ENCODE data around the gene ALPL.

Gene ALPL

GRCh38 chr1:21584096-21584495 lies 74.9 kb downstream of the ALPL start:
- DNase-seq = no peak

GRCh38 chr1:21585037-21585436 lies 75.8 kb downstream of the ALPL start:
- DNase-seq = no peak

DNA sequence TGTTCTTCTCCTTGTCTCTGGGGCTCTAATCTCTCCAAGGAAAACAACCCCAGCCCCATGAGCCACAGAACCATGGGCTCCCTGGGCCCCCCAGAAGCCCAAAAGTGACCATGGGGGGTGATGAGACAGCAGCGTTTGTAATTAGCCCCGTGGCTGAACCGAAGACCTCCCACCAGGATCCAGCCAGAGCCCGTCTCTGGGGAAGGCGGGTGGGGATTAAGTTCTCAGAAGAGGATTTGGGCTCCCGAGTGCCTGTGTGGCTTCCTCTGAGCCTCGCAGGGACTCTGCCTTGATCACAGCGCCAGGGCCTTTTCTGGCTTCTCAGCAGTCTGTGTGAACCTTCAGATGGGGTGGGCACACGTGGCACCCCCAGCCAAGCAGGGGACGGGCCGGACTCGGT lies 77.0 kb downstream of the ALPL start:
- no peak for DNase-seq

GRCh38 chr1:21586846-21587601 lies 77.8 kb downstream of the ALPL start:
- DNase-seq = no peak

DNA sequence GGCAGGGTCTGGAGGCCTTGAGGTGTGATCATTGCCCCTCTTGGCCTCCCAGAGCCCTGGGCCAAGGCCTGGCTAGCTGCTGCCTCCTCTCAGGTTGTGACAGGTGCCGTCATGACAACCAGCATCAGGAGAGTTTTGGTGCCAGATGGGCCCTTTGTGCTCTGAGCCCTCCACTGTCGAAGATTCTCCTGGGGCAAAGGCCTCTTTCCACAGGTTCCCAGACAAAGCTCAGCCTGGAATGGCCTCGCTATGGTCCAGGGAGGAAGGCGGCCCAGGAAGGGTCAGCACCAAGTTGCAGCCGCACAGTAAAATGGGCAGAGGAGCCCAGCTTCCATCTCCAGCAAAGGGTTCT lies 78.4 kb downstream of the ALPL start:
- no peak for DNase-seq

DNA sequence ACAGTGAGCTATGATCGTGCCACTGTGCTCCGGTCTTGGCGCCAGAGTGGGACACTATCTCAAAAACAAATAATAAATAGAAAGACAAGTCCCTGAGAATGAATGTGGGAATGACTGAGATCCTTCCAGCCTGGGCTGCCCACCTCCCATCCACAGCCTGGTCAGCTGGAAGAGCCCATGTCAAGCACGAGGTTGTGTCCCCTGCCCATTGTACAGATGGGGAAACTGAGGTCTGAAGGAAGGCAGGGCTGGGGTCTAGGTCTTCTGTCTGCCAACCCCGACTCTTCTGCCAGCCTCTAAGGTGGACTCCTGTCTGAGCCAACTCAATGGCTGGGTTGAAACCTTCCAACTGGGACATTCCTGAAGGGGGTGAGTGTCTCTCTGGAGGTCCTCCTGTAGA lies 80.4 kb downstream of the ALPL start:
- DNase-seq = no peak

GRCh38 chr1:21590126-21590880 lies 81.1 kb downstream of the ALPL start:
- DNase-seq = no peak

DNA sequence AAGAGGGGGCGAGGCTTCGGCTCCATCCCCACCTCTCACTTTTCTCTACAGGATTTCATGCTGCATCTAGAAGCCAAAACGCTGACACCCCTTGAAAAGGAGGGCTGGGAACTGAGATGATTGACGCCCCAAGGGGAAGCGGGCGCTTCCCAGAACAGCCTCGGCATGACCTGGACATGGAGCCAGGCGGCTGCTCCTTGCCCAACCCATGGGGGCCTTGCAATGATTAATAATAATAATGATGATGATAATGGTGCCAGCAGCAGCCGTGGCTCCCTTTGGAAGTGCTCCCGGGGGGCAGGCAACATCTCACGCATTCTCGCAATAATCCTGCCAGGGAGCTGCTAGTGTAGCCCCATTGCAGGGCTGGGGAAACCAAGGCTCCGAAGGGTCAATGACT lies 81.7 kb downstream of the ALPL start:
- no peak for DNase-seq

DNA sequence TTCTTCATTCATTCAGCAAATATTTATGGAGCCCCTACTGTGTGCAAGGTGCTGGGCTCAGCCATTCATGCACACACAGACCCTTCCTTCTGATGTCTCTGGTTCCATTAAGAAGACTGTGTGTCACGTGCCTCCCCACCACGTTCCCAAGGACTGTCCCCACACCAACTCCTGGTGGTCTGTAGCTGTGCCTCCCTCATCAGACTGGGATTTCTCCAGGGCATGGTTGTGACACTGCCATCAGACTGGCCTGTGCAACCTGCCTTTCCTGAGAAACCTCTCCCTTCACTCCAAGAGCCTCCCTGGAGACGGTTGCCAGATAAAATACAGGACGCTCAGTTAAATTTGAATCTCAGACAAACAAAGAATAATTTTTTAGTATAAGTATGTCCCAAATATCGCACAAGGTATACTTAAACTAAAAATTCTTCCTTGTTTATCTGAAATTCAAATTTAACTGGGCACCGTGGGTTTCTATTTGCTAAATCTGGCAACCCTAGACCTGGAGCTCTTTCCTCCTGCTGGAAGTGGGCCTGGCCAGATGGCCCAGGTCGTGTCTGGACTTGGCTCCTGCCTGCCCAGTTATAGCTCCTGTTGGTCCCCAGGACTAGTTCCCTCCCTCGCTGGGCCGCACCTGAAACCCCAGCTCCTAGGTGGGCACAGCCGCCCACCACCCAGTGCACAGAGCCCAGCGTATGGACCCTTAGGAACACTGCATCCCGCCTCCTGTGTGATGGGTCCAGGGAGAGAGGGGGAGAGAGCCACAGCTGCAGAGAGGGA lies 83.1 kb downstream of the ALPL start:
- DNase-seq = no peak

- DNase-seq = no peak
These were observed 84.0 kb downstream of the ALPL start for GRCh38 chr1:21593231-21593630.

GRCh38 chr1:21594501-21594900 lies 85.3 kb downstream of the ALPL start:
- no peak for DNase-seq

DNA sequence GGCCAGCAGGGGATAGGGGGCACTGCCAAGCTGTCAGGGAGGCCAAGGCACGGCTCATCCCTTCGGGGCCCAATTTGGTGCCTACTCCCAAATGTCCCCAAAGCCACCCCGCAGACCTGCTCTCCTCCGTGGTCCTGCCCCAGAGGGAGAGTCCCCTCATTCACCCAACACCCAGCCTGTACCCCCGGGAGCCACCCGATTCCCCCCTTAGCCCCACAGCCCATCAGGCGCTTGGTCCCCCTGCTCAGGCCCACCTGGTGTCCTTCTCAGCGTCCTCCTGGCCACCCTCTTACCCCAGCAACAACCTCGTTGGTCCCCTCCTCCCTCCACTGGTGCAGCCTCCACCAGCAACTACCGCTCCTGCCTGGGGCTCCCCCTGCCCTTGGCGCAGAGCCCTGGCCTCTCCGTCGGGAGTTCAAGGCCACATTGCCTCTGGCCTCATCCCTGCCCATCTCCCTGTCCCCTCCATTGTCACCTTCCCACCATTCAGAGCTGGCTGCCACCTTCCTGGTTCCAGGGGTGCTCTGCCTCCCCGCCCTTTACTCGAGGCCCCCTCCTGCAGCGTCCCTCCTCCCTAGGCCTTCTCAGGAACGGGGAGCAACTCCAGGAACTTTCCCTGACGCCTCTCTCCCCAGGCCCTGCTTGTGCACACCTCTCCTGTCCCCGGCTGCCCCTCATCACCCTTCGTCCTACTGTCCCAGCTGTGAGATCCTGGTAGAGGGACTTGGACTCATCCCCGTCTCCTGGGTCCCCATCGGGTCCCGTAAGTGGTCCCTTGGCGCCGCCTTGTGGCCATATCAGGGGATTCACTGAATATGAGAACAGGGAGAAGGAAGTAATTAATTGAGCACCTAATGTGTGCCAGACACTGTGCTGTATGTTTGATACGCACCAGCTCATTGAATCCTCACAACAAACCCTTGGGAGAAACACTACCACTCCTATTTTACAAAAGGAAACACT lies 86.0 kb downstream of the ALPL start:
- DNase-seq = peak; percentile 72

- DNase-seq = no peak
These were observed 87.0 kb downstream of the ALPL start for GRCh38 chr1:21596174-21596573.

DNA sequence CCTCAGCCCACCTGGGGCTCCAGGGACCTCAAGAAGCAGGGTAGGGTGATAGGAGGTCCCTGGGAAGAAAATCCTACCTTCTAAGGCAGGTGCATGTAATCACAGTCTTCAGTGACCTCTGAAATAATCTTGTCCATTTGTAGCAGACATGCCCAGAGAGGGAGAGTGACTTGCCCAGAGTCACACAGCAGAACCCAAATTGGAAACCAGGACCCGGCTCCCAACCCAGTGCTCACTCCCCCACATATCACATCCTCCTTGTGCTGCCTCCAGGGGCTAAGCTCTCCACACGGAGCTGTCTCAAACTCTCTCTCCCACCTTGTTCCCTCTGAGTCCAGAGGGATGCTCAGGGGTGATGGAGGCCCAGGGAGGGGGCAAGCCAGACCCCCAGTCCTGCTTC lies 87.4 kb downstream of the ALPL start:
- no peak for DNase-seq

- DNase-seq = no peak
These were observed 88.5 kb downstream of the ALPL start for GRCh38 chr1:21597753-21598152.

- no peak for DNase-seq
These were observed 89.2 kb downstream of the ALPL start for GRCh38 chr1:21598417-21598816.

GRCh38 chr1:21598904-21599303 lies 89.7 kb downstream of the ALPL start:
- no peak for DNase-seq

DNA sequence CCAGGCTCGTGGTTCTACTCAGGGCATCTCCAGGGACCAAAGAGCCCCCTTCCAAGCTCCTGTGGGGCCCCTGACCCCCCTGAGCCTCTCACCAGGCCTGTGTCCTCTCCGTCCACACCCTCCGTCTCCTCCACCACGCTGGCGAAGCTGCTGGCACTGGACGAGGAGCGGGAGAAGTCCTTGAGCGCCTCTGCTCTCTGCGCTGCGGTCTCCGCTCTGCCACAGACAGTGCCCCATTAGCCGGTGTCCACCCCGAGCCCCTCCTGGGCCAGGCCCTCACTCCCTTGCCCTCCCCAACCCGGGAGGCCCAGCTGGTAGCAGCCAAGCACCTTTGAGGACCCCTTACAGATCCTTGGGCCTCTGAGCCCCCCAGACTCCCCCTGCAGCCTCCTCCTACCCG lies 90.2 kb downstream of the ALPL start:
- DNase-seq = no peak

DNA sequence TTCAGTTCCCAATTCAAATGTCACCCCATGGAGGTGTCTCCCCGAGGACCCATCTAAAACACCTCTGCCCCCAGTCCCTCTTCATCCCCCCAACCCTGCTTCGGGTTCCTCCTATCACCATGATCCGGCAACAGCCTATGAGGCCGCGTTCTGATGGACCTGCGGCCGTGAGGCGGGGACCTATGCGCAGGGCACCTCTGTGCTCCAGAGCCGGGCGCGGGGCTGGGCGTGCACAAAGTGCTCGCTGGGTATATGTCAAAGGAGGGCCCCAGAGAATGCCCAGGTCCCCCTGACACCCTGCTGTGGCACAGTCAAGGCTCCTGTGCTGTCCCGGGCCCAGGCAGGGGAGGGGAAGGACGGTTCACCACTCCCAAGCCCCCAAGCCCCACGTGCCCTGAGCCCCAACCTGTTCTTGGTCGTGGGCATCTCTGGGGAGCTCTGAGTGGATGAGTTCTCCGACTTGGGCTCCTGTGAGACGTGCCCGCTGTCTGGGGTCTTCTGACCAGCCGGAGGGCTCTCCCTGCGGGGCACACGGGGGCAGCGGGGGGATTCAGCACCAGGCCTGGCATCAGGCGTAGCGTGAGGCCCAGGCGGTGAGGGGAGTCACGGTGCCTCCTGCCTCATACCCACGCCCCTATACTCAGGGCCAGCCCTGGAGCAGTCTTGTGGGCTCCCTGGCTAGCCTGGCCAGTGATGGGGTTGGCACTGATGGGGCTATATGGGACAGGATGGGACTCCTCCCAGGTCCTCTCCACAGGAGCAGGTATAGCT lies 92.2 kb downstream of the ALPL start:
- DNase-seq = no peak

DNA sequence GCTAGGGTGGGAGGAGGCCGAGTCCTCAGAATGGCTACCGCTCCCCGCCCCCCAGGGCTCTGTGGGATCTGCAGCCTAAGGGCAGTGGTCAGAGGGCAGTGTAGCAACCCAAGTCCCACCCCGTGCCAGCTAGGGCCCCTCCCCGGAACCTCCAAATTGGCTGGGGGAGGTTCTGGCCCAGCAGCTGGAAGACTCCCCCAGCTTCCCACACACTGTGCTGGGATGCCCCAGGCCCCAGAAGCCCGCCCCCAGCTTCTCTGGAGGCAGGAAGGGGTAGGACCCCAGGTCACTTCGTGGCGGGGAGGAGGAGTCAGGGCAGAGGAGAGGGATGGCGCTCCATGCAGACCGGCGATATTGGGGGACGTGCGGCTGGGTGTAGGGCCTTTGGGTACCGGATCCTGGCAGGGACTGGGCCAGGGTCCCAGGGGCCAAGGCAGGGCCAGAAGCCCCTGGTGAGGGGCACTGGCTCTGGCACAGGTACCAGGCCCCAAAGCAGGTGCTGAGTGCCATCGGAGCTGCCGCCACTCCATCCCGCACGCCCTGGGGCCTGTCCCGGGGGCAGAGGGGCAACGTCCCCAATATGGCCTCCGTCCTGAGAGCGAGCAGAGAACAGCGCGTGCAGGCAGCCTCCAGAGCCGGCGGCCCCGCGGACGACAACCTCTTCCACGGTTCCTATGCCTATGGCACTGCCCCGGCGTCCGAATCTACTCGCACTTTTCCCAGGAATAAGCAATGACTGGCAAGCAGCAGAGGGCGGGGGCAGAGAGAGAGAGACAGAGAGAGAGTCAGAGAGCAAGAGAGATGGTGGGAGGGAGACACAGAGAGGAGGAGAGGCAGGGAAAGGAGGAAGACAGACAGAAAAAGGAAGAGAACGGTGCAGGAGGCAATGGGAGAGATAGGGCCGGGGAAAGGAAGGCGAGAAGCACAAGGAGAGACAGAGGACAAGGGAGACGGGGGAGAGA lies 94.2 kb downstream of the ALPL start:
- DNase-seq = no peak

Data from activated CD4-positive, alpha-beta T cell treated with anti-CD3 and anti-CD28 coated beads, Interleukin-2, amount 50 U/mL, for 16 hours (primary cell).